Hepatocyte (in vitro differentiated cells): Measurements from ENCODE around the gene DOCK8. TPM values are rescaled to one million over a fixed set of nuclear protein-coding genes. Genes with fewer than 3 reads are reported as not detected.
"Not testable (repeated sequence)": the region's sequence is repeated elsewhere in the genome, so short reads cannot be mapped to it uniquely, and the experiment has no call there.

Experiments used
- DNase-seq: peaks from one replicate; pipeline ENCODE4 v3.0.0-alpha.2; 2016; ENCODE audit warnings: low spot score
- H2AFZ ChIP-seq: fragments of 200-600 bp; sonication (generic); 2 replicates; pipeline ENCODE4 v1.6.0; 2016; ENCODE audit warnings: antibody characterized with exemption, mild to moderate bottlenecking
- H3K27ac ChIP-seq: fragments of 200-600 bp; sonication (generic); 2 replicates; pipeline ENCODE4 v1.5.1; 2016; ENCODE audit warnings: mild to moderate bottlenecking
- H3K27me3 ChIP-seq: fragments of 200-600 bp; sonication (generic); 2 replicates; pipeline ENCODE4 v1.6.1; 2016
- H3K36me3 ChIP-seq: fragments of 200-600 bp; sonication (generic); replicated peaks from 2 replicates; pipeline ENCODE4 v1.5.1; 2016; ENCODE audit warnings: low read depth; ENCODE audit not compliant: insufficient read depth
- H3K4me1 ChIP-seq: fragments of 200-600 bp; sonication (generic); 2 replicates; pipeline ENCODE4 v1.5.1; 2016; ENCODE audit warnings: mild to moderate bottlenecking, moderate library complexity; ENCODE audit not compliant: insufficient read depth
- H3K4me2 ChIP-seq: fragments of 200-600 bp; sonication (generic); 2 replicates; pipeline ENCODE4 v1.6.0; 2016
- H3K4me3 ChIP-seq: fragments of 200-600 bp; sonication (generic); 2 replicates; pipeline ENCODE4 v1.5.1; 2016; ENCODE audit warnings: mild to moderate bottlenecking
- H3K79me2 ChIP-seq: fragments of 200-600 bp; sonication (generic); 2 replicates; pipeline ENCODE4 v1.6.0; 2017; ENCODE audit warnings: mild to moderate bottlenecking
- H3K9me2 ChIP-seq: fragments of 200-600 bp; sonication (generic); replicated peaks from 2 replicates; pipeline ENCODE4 v1.6.0; 2017; ENCODE audit warnings: mild to moderate bottlenecking; ENCODE audit not compliant: insufficient read depth
- H3K9me3 ChIP-seq: fragments of 200-600 bp; sonication (generic); 2 replicates; pipeline ENCODE4 v1.5.1; 2016; ENCODE audit warnings: low read depth, mild to moderate bottlenecking
- H4K20me1 ChIP-seq: fragments of 200-600 bp; sonication (generic); 2 replicates; pipeline ENCODE4 v1.6.0; 2016; ENCODE audit warnings: mild to moderate bottlenecking; ENCODE audit not compliant: insufficient read depth, poor library complexity, severe bottlenecking
- EZH2 ChIP-seq: fragments of 200-600 bp; sonication (generic); IDR thresholded peaks from 2 replicates; pipeline ENCODE4 v1.6.1; 2016; ENCODE audit warnings: antibody characterized with exemption, mild to moderate bottlenecking, borderline replicate concordance
- EZH2phosphoT487 ChIP-seq: fragments of 200-600 bp; sonication (generic); IDR thresholded peaks from one replicate; pipeline ENCODE4 v1.6.1; 2018; ENCODE audit warnings: antibody characterized with exemption, mild to moderate bottlenecking, low read depth, moderate library complexity; ENCODE audit not compliant: unreplicated experiment, severe bottlenecking
- WGBS: methylation state at CpG from one replicate; pipeline ENCODE4 v1.1.6; 2016; ENCODE audit warnings: low lambda C conversion rate; ENCODE audit errors: missing lambda C conversion rate; 5-methylcytosine and 5-hydroxymethylcytosine counted together
- polyA plus RNA-seq: library from polyadenylated mRNA; unstranded; fragments of >200 nt; fragmentation: Nextera tagmentation; extraction: Ambion mirVana; gene quantifications from 2 replicates; pipeline ENCODE4 v1.2.1, GENCODE V29; 2016
- total RNA-seq: library from RNA; depleted of rRNA; stranded (reverse); fragments of >200 nt; gene quantifications from 2 replicates; pipeline ENCODE4 v1.2.3, GENCODE V29; 2014
- TF ChIP-seq, protein P1 (sequence below): fragments of 200-600 bp; sonication (generic); IDR thresholded peaks from 2 replicates; pipeline ENCODE4 v1.5.1; 2016; ENCODE audit warnings: antibody characterized with exemption, mild to moderate bottlenecking; ENCODE audit not compliant: poor library complexity

Gene DOCK8
- total and polyA plus RNA-seq, 2 experiments from 2014 or later = 6.5 to 6.6 TPM

DNA sequence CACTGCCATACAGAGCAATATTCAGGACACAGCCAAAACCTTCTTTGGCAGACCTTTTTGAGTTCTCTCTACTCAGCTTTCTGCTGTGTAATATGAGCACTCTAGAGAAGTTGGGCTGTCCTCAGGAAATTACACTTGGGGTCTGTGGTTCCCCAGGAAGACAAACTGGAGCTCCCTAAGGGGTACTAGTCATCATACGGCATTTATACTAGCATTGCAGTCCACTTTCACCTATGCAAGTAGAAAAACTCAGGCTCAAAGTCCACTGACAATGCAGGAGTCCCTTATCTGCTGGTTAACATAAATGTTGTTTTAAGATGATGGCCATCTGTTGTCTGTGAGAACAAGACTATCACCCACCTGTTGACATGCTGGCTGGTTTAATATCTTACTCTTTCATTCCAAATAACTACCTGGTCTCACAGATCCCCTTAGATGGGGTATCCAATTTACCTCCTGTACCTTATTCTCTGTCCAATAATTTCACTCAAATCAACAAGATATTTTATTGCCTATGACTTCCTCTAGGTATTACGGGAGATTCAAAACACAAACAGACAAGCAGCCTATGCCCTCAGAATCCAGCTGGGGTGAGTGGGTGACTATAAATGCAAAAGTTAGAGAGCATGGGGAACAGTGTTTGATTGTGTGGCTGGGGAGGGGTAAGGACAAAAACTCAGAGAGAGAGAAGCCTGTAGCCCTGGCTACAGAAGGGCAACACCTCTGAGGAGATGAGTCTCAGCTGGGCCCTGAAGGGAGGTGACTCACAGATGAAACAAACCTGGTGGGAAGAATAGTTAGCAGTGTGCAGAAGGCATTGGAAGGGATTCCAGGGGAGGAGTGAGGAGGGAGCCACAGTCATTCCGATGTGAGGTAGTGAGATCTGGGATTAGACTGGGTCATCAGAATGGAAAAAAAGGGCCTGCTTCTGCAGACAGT is 10.2 kb downstream of the DOCK8 start:
- Histone ChIP-seq H3K27ac (no peak overlapping the region), H3K4me2 (peak overlapping the region; percentile 55), H3K27me3 (no peaks in the 10 kb centered on the region), H3K36me3 (no peaks in the 10 kb centered on the region), H3K9me2 (no peaks in the 10 kb centered on the region), H4K20me1 (no peaks in the 10 kb centered on the region), H3K79me2 (no peaks in the 10 kb centered on the region), H3K4me1 (peaks cover 7% of the 10 kb centered on the region), H2AFZ (no peak overlapping the region), H3K9me3 (no peaks in the 10 kb centered on the region), H3K4me3 (no peak overlapping the region)
- no peak for TF ChIP-seq EZH2
- TF ChIP-seq EZH2phosphoT487 = no peak
- TF ChIP-seq, protein P1, sequence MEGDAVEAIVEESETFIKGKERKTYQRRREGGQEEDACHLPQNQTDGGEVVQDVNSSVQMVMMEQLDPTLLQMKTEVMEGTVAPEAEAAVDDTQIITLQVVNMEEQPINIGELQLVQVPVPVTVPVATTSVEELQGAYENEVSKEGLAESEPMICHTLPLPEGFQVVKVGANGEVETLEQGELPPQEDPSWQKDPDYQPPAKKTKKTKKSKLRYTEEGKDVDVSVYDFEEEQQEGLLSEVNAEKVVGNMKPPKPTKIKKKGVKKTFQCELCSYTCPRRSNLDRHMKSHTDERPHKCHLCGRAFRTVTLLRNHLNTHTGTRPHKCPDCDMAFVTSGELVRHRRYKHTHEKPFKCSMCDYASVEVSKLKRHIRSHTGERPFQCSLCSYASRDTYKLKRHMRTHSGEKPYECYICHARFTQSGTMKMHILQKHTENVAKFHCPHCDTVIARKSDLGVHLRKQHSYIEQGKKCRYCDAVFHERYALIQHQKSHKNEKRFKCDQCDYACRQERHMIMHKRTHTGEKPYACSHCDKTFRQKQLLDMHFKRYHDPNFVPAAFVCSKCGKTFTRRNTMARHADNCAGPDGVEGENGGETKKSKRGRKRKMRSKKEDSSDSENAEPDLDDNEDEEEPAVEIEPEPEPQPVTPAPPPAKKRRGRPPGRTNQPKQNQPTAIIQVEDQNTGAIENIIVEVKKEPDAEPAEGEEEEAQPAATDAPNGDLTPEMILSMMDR = no peak
- peak; percentile 33 for DNase-seq
- WGBS = 29% methylated on average over 3 of the region's 3 CpGs

DNA sequence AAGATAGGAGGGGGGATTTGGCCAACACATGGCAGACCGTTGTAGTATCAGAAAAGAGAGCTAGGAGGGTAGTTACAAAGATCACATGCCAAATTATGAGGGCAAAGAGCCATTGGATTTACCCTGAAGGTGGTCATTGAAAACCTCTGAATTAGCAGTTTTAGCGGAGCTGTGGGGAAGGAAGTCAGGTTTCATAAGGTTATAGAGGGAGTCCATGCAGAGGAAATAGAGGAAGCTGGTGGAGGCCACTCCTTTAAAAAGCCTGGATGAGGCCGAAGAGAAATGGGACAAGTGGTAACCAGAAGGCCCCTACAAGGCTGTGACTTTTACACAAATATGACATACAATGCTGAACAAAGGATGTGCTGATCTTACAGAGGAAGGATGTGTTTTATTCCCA is 13.2 kb downstream of the DOCK8 start:
- Histone ChIP-seq H3K36me3 (no peaks in the 10 kb centered on the region), H3K79me2 (no peaks in the 10 kb centered on the region), H2AFZ (no peak overlapping the region), H3K9me3 (no peaks in the 10 kb centered on the region), H3K9me2 (no peaks in the 10 kb centered on the region), H3K27ac (no peak overlapping the region), H3K4me1 (peaks cover 7% of the 10 kb centered on the region), H3K4me2 (no peak overlapping the region), H3K27me3 (no peaks in the 10 kb centered on the region), H3K4me3 (no peak overlapping the region), H4K20me1 (no peaks in the 10 kb centered on the region)
- 90% methylated on average over 3 of the region's 3 CpGs for WGBS
- no peak for DNase-seq
- TF ChIP-seq EZH2 (no peak), EZH2phosphoT487 (no peak)
- TF ChIP-seq, protein P1 = no peak

DNA sequence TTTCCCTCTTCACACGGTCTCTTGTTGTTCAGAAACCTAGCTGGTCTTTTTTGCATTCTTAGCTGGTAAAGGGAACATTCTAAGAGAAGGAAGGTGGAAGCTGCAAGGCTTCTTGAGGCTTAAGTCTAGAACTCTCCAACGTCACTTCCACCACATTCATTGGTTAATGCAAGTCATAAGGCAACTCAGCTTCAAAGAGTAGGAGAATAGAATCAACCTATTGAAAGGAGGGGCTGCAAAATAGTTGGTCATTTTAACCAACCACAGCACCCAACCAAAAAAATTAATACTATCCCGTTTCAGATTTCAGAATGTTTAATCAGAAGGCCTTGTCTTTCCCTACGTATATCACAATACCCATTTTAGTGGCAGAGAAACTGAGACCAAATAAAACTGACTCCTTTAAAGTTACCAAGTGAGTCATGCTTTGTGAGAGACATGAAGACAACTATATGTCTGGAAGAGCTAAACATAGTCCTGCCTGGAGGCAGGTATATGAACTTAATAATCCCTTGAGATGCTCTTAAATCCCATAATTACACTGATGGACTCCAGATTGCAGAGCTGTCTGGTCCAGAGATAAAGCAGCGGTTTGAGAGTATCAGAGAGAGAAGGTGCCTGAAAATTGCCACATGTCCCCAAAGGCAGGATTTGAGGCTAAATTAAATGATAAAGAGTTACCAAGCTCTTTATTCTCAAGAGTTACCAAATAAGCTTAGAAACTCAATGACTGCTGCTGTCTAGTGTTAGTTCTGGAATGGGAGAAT is 14.4 kb downstream of the DOCK8 start:
- H3K27ac ChIP-seq = no peak overlapping the region
- H3K4me1 ChIP-seq = peaks cover 7% of the 10 kb centered on the region
- WGBS = 68% methylated on average over 5 of the region's 5 CpGs

DNA sequence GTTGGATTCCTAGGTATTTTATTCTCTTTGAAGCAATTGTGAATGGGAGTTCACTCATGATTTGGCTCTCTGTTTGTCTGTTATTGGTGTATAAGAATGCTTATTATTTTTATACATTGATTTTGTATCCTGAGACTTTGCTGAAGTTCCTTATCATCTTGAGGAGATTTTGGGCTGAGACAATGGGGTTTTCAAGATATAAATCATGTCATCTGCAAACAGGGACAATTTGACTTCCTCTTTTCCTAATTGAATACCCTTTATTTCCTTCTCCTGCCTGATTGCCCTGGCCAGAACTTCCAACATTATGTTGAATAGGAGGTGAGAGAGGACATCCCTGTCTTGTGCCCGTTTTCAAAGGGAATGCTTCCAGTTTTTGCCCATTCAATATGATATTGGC is 17.0 kb downstream of the DOCK8 start:
- not testable (repeated sequence) for DNase-seq, H3K27ac ChIP-seq, H3K4me2 ChIP-seq, H3K4me3 ChIP-seq, H3K4me1 ChIP-seq, H4K20me1 ChIP-seq, H3K79me2 ChIP-seq, H2AFZ ChIP-seq, H3K9me3 ChIP-seq, H3K9me2 ChIP-seq, H3K27me3 ChIP-seq, H3K36me3 ChIP-seq
- WGBS = 78% methylated on average over 1 of the region's 1 CpG

More for the DNA sequence above, 14.4 kb downstream of the DOCK8 start:
- no peaks in the 10 kb centered on the region for H3K36me3 ChIP-seq
- no peak overlapping the region for H3K4me3 ChIP-seq
- H3K27me3 ChIP-seq = no peaks in the 10 kb centered on the region
- H3K9me3 ChIP-seq = no peaks in the 10 kb centered on the region
- no peak for TF ChIP-seq EZH2phosphoT487
- TF ChIP-seq, protein P1 = no peak
- no peak for TF ChIP-seq EZH2
- no peaks in the 10 kb centered on the region for H3K9me2 ChIP-seq
- no peak for DNase-seq
- no peak overlapping the region for H2AFZ ChIP-seq
- no peaks in the 10 kb centered on the region for H3K79me2 ChIP-seq
- no peak overlapping the region for H3K4me2 ChIP-seq
- no peaks in the 10 kb centered on the region for H4K20me1 ChIP-seq

DNA sequence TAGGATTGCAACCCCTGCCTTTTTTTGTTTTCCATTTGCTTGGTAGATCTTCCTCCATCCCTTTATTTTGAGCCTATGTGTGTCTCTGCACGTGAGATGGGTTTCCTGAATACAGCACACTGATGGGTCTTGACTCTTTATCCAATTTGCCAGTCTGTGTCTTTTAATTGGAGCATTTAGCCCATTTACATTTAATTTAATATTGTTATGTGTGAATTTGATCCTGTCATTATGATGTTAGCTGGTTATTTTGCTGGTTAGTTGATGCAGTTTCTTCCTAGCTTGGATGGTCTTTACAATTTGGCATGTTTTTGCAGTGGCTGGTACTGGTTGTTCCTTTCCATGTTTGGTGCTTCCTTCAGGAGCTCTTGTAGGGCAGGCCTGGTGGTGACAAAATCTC is 19.0 kb downstream of the DOCK8 start:
- not testable (repeated sequence) for H3K4me3 ChIP-seq, H3K9me3 ChIP-seq, DNase-seq, H3K36me3 ChIP-seq, H3K27ac ChIP-seq, H3K4me1 ChIP-seq, H3K27me3 ChIP-seq, H3K79me2 ChIP-seq, H3K4me2 ChIP-seq, H3K9me2 ChIP-seq, H4K20me1 ChIP-seq, H2AFZ ChIP-seq
- 100% methylated on average over 1 of the region's 1 CpG for WGBS
